Tibial artery (tissue), 4 donors: ENCODE data around the gene KDELR3.

Source experiments
- DNase-seq, 2 donors: peaks; one replicate each; pipeline ENCODE4 v3.0.0-alpha.2; 2019
- H3K27ac ChIP-seq, 2 donors: fragments of 200-600 bp; sonication (generic) in 1 of 2; 1 replicate in 1 of 2; 2 replicates in 1 of 2; pipeline ENCODE4 v1.5.1; 2018 to 2019; ENCODE audit warnings: mild to moderate bottlenecking in 1 of 2
- H3K27me3 ChIP-seq, 2 donors: fragments of 200-600 bp; sonication (generic) in 1 of 2; one replicate each; pipeline versions ENCODE4 v1.5.1 to v1.6.0; 2016 to 2019
- H3K36me3 ChIP-seq, 3 donors: fragments of 200-600 bp; sonication (generic) in 2 of 3; one replicate each; pipeline ENCODE4 v1.5.1; 2016 to 2019; ENCODE audit warnings: mild to moderate bottlenecking in 2 of 3
- H3K4me1 ChIP-seq, 4 donors: fragments of 200-600 bp; sonication (generic) in 2 of 4; 1 replicate in 3 of 4; 2 replicates in 1 of 4; pipeline ENCODE4 v1.5.1; 2016 to 2019
- H3K4me3 ChIP-seq, 2 donors: fragments of 200-600 bp; sonication (generic) in 1 of 2; 1 replicate in 1 of 2; 2 replicates in 1 of 2; pipeline ENCODE4 v1.5.1; 2018 to 2019; ENCODE audit warnings: mild to moderate bottlenecking in 2 of 2
- H3K9me3 ChIP-seq, 3 donors: fragments of 200-600 bp; sonication (generic) in 1 of 3; one replicate each; pipeline ENCODE4 v1.5.1; 2016 to 2019
- CTCF ChIP-seq, 2 experiments: fragments of 200-600 bp in 1 of 2; fragments of 450-650 bp in 1 of 2; IDR thresholded peaks; one replicate each; pipeline ENCODE4 v1.5.1; 2017 to 2019; ENCODE audit warnings: antibody characterized with exemption in 2 of 2, mild to moderate bottlenecking in 1 of 2, moderate library complexity in 1 of 2
- intact Hi-C: fragments of 100-400 bp; cut with DNase I; formaldehyde crosslinking; loops from one replicate; pipeline ENCODE4 v1.15.0; 2023; ENCODE audit warnings: low total_unique reads

Gene KDELR3

GRCh38 chr22:38422611-38423511 lies 45.0 kb upstream of the KDELR3 start:
- no peak overlapping the region for H3K27ac ChIP-seq
- DNase-seq: no peak
- no peak overlapping the region for H3K4me3 ChIP-seq
- no peaks in the 10 kb centered on the region for H3K9me3 ChIP-seq
- H3K36me3 ChIP-seq: no peaks in the 10 kb centered on the region
- no peak for TF ChIP-seq CTCF (IDR thresholded peaks at IDR 0.05)
- peaks cover 0 to 11% of the 10 kb centered on the region in 2 donors for H3K27me3 ChIP-seq
- no peaks in the 10 kb centered on the region for H3K4me1 ChIP-seq
- intact Hi-C loops: no loop called here

- Histone ChIP-seq H3K9me3 (no peaks in the 10 kb centered on the region), H3K27ac (no peak overlapping the region), H3K36me3 (no peaks in the 10 kb centered on the region), H3K4me3 (no peak overlapping the region), H3K27me3 (peaks cover 0 to 11% of the 10 kb centered on the region in 2 donors), H3K4me1 (no peaks in the 10 kb centered on the region)
- intact Hi-C loops: no loop called here
- no peak for DNase-seq
- TF ChIP-seq CTCF (IDR thresholded peaks at IDR 0.05): no peak
These were observed 44.1 kb upstream of the KDELR3 start for GRCh38 chr22:38423512-38424503.

- H3K9me3 ChIP-seq: no peaks in the 10 kb centered on the region
- H3K27ac ChIP-seq: no peak overlapping the region
- TF ChIP-seq CTCF (IDR thresholded peaks at IDR 0.05): no peak
- H3K36me3 ChIP-seq: no peaks in the 10 kb centered on the region
- H3K4me3 ChIP-seq: no peak overlapping the region
- no peak for DNase-seq
- intact Hi-C loops: no loop called here
- peaks cover 0 to 11% of the 10 kb centered on the region in 2 donors for H3K27me3 ChIP-seq
- H3K4me1 ChIP-seq: no peaks in the 10 kb centered on the region
These were observed 43.3 kb upstream of the KDELR3 start for GRCh38 chr22:38424525-38425080.

GRCh38 chr22:38426628-38427027 lies 41.3 kb upstream of the KDELR3 start:
- H3K36me3 ChIP-seq: no peaks in the 10 kb centered on the region
- H3K9me3 ChIP-seq: no peaks in the 10 kb centered on the region
- no peak for DNase-seq
- intact Hi-C loops: no loop called here
- H3K4me1 ChIP-seq: no peaks in the 10 kb centered on the region
- no peak for TF ChIP-seq CTCF (IDR thresholded peaks at IDR 0.05)
- no peak overlapping the region for H3K27ac ChIP-seq
- H3K4me3 ChIP-seq: no peak overlapping the region
- H3K27me3 ChIP-seq: peaks cover 0 to 11% of the 10 kb centered on the region in 2 donors

GRCh38 chr22:38427465-38427864 lies 40.4 kb upstream of the KDELR3 start:
- Histone ChIP-seq H3K27ac (no peak overlapping the region), H3K4me1 (no peaks in the 10 kb centered on the region), H3K9me3 (no peaks in the 10 kb centered on the region), H3K36me3 (no peaks in the 10 kb centered on the region), H3K4me3 (no peak overlapping the region), H3K27me3 (peaks cover 0 to 8% of the 10 kb centered on the region in 2 donors)
- intact Hi-C loops: no loop called here
- no peak for DNase-seq
- no peak for TF ChIP-seq CTCF (IDR thresholded peaks at IDR 0.05)
